Neural progenitor cell (in vitro differentiated cells): ENCODE results near the gene CNP.

Experiments
- CTCF ChIP-seq: fragments of 200-600 bp; sonication (generic); IDR thresholded peaks from 2 replicates; pipeline ENCODE4 v1.5.1; 2017; ENCODE audit warnings: antibody characterized with exemption, mild to moderate bottlenecking
- EZH2 ChIP-seq: fragments of 200-600 bp; sonication (generic); IDR thresholded peaks from 2 replicates; pipeline ENCODE4 v1.6.1; 2017; ENCODE audit warnings: antibody characterized with exemption, mild to moderate bottlenecking, moderate library complexity

DNA sequence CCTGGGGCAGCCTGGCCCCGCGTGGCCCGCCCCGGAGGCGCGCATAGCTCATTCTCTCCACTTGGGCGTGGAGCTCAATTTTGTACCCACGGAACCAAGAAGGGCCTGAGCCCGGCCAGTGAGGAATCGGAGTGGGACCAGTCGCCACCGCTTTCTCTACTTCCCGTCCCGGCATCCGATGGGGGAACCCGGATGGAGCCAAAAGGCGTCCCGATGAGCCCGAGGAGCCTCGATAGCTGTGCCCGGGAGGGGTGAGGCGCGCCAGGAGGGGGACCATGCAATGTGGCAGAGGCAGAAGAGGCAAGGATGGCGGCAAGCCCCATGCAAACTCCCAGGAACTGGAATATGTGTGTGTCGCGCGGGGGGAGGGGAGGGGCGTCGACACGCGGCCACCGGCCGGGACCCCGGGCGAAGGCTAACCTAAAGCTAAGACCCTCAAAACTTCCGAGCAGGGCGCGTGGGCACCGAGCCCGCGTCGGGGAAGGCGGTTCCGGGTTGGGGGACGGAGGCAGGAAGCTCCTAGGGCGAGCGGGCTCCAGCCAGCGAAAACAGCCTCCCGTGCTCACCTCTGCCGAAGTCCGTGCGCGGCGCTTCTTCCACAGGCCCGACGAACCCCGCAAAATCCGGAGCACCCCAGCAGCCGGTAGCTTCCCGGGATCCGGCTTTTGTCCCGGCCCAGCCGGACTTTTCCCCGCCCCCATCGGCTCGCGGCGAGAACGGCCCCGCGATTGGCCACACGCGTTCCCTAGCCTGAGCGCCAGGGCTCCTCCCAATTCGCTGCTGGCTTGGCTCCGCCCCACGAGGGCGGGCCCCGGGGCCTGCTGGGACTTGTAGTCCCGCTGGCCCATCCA is 48.1 kb upstream of the CNP start, which contains the start of gene ACLY:
- no peak for TF ChIP-seq CTCF
- TF ChIP-seq EZH2: no peak
